BE2C (cell line): ENCODE measurements around the gene RNF146.

Experiments used
- DNase-seq: peaks from one replicate; pipeline ENCODE4 v3.0.0-alpha.2; 2020
- H3K27me3 ChIP-seq: fragments of 250-450 bp; sonication (Bioruptor Pico); 2 replicates; pipeline ENCODE4 v1.5.1; 2020; ENCODE audit warnings: mild to moderate bottlenecking
- H3K36me3 ChIP-seq: fragments of 250-450 bp; sonication (Bioruptor Pico); 2 replicates; pipeline ENCODE4 v1.5.1; 2020; ENCODE audit warnings: mild to moderate bottlenecking
- H3K4me1 ChIP-seq: fragments of 250-450 bp; sonication (Bioruptor Pico); 2 replicates; pipeline ENCODE4 v1.5.1; 2020
- H3K4me3 ChIP-seq: 2 replicates; pipeline ENCODE4 v1.5.1; 2011; ENCODE audit warnings: low read depth, low read length
- H3K9me3 ChIP-seq: fragments of 250-450 bp; sonication (Bioruptor Pico); 2 replicates; pipeline ENCODE4 v1.5.1; 2020
- TF ChIP-seq, protein P1 (sequence below): IDR thresholded peaks from 2 replicates; pipeline ENCODE4 v1.5.1; 2012; ENCODE audit warnings: mild to moderate bottlenecking, low read depth, low read length

Gene RNF146

GRCh38 chr6:127277878-127278843, 11.5 kb downstream of the RNF146 start:
- TF ChIP-seq, protein P1, sequence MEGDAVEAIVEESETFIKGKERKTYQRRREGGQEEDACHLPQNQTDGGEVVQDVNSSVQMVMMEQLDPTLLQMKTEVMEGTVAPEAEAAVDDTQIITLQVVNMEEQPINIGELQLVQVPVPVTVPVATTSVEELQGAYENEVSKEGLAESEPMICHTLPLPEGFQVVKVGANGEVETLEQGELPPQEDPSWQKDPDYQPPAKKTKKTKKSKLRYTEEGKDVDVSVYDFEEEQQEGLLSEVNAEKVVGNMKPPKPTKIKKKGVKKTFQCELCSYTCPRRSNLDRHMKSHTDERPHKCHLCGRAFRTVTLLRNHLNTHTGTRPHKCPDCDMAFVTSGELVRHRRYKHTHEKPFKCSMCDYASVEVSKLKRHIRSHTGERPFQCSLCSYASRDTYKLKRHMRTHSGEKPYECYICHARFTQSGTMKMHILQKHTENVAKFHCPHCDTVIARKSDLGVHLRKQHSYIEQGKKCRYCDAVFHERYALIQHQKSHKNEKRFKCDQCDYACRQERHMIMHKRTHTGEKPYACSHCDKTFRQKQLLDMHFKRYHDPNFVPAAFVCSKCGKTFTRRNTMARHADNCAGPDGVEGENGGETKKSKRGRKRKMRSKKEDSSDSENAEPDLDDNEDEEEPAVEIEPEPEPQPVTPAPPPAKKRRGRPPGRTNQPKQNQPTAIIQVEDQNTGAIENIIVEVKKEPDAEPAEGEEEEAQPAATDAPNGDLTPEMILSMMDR = no peak
- no peak overlapping the region for H3K4me3 ChIP-seq

GRCh38 chr6:127279815-127280214, 13.2 kb downstream of the RNF146 start:
- no peaks in the 10 kb centered on the region for H3K9me3 ChIP-seq
- no peak for DNase-seq
- TF ChIP-seq, protein P1 = no peak

More at GRCh38 chr6:127277878-127278843, 11.5 kb downstream of the RNF146 start:
- Histone ChIP-seq H3K27me3 (no peaks in the 10 kb centered on the region), H3K4me1 (no peaks in the 10 kb centered on the region), H3K9me3 (no peaks in the 10 kb centered on the region), H3K36me3 (peaks cover 13% of the 10 kb centered on the region)
- no peak for DNase-seq

GRCh38 chr6:127282184-127282583, 15.5 kb downstream of the RNF146 start:
- H3K9me3 ChIP-seq = no peaks in the 10 kb centered on the region
- no peak for DNase-seq
- H3K27me3 ChIP-seq = no peaks in the 10 kb centered on the region
- no peak overlapping the region for H3K4me3 ChIP-seq
- no peaks in the 10 kb centered on the region for H3K4me1 ChIP-seq
- TF ChIP-seq, protein P1 = no peak
- peaks cover 30% of the 10 kb centered on the region for H3K36me3 ChIP-seq

More at GRCh38 chr6:127279815-127280214, 13.2 kb downstream of the RNF146 start:
- Histone ChIP-seq H3K36me3 (peaks cover 13% of the 10 kb centered on the region), H3K4me1 (no peaks in the 10 kb centered on the region), H3K27me3 (no peaks in the 10 kb centered on the region), H3K4me3 (no peak overlapping the region)

GRCh38 chr6:127288705-127289104, 22.0 kb downstream of the RNF146 start:
- TF ChIP-seq, protein P1 = no peak
- Histone ChIP-seq H3K4me1 (no peaks in the 10 kb centered on the region), H3K9me3 (no peaks in the 10 kb centered on the region), H3K36me3 (peaks cover 52% of the 10 kb centered on the region), H3K27me3 (no peaks in the 10 kb centered on the region), H3K4me3 (no peak overlapping the region)
- no peak for DNase-seq

DNA sequence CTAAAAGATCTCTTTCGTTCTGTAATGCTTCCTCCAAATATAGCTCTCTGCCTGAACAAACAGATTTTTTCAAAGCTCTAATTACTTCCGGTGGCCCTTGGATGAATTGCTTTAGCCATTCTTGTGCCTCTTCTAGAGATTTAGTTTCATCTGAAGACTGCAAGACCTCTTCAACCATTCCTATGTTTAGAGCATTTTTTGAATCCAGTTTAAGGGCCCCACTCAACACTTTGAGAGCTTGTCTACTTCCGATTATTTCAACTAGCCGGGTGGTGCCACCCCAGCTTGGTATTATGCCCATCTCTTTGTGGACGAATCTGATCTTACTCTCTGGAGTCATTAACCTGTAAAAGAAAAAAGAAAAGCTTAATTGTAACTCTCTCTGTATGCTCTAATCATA, 23.3 kb downstream of the RNF146 start:
- no peaks in the 10 kb centered on the region for H3K27me3 ChIP-seq
- peaks cover 52% of the 10 kb centered on the region for H3K36me3 ChIP-seq
- H3K9me3 ChIP-seq = no peaks in the 10 kb centered on the region
- TF ChIP-seq, protein P1 = no peak
- no peaks in the 10 kb centered on the region for H3K4me1 ChIP-seq
- no peak overlapping the region for H3K4me3 ChIP-seq
- no peak for DNase-seq
